ENCODE results near the gene CNNM4.
A peak's percentile ranks its signal among the peaks of the same experiment; 100 is the strongest.

The CNNM4 gene

DNA sequence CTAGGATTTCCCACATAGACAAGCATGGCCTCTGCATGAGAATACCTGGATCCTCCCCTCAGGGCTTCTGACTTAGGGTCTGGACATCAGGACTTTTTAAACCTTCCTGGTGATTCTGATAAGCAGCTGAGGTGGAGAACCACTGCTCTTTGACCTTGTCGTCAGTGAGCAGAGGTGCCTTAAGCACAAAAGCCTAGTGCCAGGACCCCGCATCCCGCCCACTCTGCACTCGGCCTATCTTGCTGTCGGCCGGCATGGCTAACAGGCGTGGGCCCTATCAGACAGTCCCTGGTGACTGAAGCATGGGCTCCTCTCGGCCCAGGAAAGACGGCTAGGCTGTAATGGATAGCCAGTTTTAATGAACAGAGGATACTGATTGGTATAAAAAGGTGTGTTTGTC, 76.9 kb downstream of the CNNM4 start:
- DNase-seq, result no peak

DNA sequence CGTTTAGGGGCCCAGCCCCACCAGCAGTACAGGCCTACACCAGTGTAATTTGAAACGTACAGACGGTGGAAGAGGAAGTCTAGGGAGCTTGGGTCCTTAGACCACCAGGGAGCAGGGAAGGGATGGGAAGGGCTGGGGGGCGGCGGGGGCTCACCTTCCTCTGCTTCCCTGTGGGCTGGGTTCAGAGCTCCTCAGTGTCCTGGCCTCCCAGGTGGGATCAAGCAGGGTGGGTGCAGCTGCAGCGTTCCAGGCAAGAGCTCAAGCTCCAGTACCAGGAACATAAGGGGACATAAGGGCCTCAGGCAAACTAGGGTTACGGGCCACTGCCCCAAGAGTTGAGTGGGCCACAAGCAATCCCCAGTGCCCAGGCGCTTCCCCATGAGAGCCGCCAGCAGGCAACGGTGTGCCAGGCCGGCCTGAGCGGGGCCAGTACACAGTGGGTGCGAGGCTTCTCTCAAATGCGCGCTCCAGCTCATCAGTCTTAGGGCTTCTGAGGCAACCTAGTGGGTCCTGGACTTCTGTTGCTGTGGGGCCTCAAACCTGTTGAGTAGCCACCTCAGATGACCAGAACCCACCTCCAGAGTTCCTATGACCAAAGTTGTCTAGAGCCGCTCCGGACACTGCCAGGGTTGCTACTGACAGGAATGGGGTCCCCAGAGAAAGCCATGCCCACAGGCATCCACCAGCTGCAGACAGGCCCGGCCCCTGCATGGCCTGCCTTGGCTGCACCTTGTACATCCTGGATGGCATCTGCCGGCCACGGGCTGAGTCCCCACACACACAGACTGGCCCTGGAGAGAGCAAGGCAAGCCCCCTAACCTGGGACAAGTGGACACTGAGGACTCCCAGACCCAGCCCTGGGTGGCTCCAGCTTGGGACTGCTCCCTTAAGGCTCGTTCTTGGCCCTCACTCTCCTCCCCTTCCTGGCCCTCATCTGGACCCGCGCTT, 77.9 kb downstream of the CNNM4 start:
- DNase-seq, result no peak

DNA sequence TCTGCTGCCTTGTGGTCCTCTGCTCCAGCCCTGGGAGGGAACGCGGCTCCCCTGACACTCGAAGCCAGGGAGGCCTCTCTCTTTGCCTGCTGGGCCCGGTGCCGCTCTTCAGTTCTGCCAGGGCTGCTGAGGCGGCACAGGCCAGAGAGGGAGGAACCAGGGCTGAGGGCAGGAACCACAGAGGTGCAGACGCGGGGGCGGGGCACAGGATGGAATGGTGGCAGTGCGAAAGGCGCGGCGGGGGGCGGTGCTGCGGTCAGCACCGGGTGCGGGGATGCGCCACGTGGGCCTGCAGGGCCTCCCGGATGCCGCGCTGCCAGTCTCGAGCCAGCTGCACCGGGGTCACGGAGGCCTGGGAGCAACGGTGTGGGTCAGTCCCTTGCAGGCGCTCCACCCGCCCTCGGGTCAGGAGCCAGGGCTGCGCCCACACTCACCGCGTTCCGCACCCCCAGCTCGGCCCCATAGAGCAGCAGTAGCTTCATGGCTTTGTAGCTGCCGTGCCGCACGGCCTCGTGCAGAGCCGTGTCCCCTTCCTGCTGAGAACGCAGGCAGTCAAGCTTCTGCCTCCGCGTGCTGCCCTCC, 78.7 kb downstream of the CNNM4 start:
- DNase-seq, result no peak

DNA sequence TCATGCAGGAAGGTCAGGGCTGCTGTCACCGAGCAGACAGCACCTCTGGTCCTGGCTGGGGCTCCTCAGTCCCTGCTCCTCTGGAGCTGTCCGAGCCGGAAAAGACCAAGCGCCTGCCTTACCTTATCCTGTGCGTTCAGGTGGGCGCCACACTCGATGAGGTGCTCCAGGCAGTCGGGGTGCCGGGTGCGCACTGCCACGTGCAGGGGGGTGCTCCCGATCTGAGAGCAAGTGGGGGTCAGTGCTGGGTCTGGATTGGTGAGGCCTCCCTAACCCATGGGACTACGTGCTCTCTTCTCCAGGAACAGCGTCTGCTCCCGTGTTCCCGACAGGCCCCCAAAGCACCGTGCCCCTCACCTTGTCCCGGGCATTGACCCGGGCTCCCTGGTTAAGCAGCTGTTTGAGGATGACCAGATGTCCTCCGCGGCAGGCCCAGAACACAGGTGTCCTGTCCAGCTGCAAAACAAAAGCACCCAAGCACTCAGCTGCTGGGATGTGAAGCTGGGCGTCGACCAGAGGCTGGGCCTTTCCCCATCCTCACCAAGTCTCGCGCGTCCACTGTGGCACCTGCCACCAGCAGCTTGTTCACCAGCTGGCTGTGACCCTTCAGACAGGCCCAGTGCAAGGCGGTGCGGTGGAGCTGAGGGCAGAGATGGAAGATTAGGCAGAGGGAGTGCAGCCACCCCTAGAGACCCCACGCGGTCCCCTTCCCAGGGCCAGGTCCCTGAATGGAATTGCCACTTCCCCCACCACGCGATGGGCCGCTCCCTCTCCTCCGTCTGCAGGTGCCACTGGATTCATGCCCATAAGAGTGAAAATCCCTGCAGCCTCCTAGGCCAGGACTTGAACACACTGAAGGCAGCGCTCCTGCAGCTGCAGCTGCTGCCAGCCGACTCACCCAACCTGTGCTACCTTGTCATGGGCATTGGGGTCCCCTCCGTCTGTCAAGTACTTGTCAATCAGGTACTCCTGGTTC, 79.5 kb downstream of the CNNM4 start:
- no peak for DNase-seq

DNA sequence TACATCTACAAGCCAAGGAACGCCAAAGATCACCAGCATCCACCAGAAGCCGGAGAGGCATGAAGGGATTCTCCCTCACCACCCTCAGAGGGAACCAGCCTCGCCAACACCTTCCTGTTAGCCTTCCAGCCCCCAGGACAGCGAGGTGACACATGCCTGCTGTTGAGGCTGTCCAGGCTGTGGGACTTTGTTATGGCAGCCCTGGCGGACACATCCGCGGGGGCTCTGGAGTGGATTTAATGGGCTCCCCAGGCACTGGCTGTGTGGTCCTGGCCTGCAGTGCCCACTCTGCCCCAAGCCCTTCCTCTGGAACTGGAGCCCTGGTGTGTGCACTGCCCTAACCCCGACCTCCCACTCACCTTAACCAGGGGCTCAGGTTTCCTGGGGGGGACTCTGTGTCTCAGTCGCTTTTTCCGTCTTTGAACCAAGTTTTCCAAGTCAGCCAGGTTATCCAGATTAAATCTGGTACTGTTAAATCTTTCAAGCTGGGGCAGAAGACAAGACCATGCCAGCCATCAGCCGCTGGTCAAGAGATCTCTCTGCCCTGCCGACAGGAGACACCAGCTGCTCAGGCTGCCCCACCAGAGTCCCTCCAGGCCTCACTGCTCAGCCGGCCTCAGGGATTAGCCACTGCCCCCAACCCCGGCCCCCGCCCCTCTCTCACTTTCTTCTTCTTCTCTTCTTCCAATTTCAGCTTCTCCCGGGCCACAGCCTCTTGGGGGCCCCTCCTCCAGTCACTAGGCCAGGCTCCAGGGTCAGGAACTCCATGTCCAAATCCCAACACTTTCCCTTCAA, 81.2 kb downstream of the CNNM4 start:
- no peak for DNase-seq

DNA sequence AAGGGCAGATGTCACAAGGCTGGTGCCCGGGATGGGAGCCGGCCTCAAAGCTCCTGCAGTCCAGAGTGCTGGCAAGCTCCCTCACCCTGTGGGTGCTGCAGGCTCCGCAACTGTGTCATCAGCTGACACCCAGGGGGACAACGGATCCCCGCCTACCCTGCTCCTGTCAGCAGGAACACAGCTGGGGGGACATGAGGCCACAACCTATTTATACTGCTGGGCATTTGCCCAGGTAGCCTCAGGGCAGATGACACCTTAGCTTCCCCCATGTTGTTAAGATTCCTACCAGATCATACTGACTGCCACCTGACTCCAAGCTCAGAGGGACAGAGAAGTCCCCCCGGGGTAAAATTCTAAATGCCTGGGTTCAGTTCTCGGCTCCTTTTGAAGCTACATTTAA, 81.9 kb downstream of the CNNM4 start:
- no peak for DNase-seq

DNA sequence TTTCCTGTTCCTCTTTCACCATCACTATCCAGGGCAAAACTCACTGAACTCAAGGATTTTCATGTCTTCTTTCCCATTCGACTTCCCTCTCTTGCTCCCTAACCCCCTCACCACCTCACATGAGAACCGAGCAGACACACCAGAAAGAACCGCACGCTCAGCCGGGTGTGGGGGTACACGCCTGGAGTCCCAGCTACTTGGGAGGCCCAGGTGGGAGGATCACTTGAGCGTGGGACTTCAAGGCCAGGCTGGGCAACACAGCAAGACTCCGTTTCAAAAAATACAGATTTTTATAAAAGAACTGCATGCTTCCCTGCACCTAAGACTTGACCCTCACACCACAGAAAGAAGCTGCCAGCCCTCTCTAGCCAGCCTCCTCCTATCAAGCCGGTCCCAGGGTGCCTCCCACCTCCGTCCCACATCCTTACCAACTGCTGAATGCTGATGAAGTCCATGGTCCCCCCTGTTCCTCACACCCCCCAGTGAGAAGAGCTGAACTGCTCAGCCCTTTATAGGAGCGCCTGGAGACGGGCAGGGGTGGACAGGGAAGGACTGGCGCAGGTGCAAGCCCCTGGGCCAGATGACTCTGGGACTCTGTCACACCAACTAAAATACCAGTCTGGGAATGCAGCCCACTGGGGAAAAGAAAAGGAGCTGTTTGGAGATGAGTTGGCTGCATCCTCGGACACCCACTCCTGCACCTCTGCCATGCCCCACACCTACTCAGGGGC, 83.0 kb downstream of the CNNM4 start, which contains the start of gene ANKRD23:
Gene ANKRD23 (minus strand): TSS at position 484 of the 731 bp plus-strand sequence. CDS start 29 bp downstream, at position 455.
- no peak for DNase-seq

DNA sequence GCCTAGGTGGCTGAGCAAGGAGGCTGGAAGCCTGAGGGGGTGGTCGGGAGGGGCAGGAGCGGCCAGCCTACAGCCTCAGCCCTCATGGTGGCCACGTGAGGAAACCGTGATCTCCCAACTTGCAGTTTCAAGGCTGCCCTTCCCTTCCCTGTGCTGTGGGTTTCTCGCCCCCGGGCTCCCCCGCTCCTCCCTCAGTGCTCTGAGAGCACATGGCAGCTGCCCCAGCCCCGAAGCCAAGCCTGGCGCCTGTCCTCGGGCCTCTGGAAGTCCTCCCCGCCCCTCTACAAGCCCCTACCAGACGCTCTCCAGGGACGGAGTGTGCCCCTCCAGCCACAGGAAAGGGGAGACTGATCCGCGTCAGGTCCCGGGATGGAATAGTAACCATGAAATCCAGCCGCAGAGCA, 83.7 kb downstream of the CNNM4 start:
- DNase-seq, result no peak

DNA sequence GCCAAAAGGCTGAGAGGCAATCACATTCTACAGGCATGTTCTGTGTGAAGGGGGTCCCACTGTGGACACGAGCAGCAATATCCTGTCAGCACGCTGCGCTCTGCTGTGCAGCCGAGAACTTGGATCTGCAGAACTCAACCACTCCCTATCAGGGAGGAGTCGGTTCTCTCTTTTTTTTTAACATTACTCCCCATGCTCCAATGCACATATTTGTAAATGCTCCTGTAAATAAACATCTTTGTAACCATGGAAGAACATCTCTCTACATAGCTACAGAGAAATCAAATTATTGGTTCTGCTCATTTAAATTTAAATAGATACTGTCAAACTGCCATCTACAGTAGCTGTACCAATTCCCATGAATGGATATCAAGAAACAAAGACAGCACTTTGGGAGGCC, 86.1 kb downstream of the CNNM4 start:
- no peak for DNase-seq

DNA sequence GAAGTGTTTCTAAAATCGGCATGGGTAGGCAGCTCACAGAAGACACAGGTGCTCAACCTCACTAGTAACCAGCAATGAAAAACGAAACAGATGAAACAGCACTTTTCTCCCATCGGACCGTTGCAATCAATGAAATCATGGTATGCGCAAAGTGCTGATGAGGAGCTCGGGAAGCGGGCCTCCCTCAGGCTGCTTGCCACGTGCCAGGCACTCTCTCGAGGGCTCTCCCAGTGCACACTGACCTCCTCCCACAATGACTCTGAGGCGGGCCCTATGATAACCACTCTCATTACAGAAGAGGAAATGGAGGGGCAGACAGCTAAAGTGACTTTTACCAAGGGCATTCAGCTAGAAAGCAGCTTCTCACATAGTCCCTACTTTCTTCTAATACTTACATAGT, 86.9 kb downstream of the CNNM4 start:
- no peak for DNase-seq

DNA sequence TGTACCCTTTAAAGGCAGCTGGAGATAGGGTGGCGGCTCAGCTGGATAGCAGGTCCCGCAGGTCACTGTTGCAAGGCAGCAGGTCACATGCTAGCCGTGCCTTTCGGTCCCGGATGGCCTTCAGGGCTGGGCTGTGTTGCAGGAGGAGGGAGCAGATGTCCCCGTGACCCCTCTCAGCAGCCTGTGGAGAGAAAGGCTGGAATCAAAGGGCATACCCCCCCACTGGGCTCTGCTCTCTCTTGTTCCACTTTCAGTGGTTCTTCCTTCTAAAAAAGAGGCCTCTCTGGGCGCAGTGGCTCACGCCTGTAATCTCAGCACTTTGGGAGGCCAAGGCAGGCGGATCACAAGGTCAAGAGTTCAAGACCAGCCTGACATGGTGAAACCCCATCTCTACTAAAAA, 87.6 kb downstream of the CNNM4 start:
- no peak for DNase-seq

DNA sequence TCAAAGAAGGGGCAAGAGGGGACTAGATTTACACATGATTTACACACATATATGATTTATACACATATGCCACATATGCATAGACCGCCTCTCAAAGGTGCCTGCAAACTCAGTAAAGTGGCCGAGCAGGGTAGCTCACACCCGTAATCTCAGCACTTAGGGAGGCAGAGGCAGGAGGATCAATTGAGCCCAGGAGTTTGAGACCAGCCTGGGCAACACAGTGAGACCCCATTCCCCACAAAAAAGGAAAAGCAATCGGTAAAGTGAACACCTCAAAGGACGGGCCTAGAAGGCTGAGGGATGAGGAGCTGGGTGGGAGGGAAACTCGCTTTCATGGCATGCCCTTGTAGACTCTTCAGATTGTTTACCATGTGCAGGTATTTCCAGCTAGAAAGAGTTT, 92.0 kb downstream of the CNNM4 start:
- no peak for DNase-seq

DNA sequence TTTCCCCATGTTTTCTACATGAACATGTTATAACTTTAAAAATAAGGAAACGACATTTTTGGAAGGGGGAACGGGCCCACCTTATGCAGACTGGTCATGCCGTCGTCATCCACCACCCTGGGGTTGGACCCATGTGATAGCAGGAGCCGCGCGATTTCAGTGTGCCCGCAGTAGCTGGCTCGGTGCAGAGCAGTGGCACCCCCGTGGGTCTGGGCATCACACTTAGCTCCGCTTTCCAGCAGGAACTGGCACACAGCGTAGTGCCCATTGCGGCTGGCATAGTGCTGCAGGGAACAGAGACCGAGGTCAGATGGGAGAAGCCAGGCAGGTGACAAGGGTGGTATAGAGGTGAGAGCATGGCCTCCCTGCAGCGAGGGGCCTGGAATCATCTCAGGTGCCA, 92.6 kb downstream of the CNNM4 start:
- no peak for DNase-seq

DNA sequence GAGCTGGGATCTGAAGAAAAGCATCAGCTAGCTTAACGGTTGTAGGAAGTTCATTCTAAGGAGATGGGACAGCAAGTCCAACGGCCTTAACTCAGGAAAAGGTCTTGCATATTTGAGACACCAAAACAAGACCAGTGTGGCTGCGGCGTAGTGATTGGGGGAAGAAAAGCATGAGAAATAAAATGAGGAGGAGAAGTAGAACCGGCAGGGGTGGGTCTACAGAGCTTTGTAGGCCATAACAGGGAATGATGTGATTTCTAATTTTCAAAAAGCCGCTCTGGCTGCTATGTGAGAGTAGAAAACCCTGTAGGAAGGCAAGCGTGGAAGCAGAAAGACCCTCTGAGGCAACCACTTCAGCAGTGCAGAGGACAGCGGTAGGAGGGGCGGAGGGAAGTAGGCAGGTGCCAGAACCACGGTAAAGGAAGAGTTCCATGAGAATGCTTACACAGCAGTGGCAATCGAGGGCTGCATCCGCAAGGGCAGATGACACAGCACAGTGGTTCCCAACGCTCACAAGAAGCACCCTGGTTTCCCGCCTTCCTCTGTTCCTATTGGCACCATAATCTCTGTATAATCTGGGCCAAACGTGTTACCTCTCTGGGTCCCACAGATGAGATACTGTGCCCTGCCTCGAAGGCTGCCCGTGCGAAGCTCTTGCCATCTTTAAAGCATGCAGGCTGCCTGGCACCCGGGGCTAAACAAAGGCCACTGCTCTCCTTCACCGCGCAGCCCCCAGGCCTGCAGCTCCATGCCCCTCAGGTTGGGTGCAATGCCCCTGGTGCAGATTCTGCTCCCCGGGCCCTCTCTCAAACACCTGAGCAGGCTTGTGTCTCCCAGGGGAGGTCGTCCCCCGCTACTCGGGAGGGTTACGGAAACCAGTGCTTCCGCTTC, 96.3 kb downstream of the CNNM4 start:
- peak; percentile 64 for DNase-seq

DNA sequence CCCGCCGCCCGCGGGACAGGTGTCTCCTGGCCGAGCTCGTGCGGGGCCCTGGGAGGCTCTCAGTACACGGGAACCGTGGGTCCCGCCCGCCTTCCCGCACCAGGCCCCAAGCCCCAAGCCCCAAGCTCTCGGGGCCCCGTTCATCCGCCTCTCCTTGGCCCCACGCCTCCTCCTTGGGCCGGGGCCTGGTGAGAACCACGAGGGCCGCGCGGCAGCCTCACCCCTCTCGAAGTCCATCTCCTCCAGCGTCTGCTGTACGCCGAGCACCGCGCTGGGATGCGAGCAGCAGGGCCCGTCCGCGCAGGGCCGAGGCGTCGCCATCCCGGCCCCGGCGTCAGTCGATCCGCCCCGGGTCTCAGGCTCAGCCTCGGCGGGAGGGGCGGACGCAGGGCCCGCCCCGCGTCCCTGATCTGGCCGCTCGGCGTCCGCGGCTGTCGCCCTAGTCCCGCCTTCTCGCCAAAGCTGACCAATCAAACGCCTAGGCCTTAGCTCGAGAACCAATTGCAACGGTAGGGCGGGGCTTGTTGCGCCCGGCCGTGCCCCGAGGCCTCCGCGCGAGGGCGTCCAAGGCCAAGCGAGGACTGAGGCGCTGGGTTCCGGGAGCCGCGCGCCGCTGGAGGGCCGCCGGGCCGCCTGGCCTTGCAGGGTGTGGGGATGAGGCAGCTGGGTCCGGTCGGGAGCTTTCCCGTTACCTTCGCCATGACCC, 97.1 kb downstream of the CNNM4 start, which contains the start of gene ANKRD39:
Gene ANKRD39 (minus strand): TSS at position 350 of the 706 bp plus-strand sequence. CDS start 29 bp downstream, at position 321.
- DNase-seq, result peak; percentile 99

DNA sequence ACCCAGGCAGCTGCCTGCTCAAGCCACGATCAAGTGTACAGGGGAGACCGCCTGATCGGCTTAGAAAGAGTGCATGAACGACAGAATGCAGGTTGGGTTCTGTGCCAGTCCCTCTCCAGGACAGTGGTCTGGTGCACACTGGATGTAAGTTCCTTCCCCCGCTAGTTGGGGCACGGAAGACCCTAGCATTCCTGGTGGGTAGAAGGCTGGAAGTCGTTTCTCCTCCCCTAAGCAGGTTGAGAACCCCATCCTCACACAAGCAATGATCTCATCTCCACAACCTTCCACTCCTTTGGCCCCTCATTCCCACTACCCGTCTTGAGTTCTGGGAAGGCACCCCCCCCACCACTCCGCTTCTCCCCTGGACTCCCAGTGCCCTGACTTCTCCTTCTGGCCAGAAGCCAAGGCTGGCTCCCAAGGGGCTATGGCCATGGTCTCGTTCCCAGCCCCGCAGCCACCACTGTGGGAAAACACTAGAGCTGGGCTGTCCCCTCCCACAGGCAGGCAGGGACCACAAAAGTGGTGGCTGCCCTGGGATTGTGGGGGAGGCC, 98.5 kb downstream of the CNNM4 start:
- peak; percentile 68 for DNase-seq

DNA sequence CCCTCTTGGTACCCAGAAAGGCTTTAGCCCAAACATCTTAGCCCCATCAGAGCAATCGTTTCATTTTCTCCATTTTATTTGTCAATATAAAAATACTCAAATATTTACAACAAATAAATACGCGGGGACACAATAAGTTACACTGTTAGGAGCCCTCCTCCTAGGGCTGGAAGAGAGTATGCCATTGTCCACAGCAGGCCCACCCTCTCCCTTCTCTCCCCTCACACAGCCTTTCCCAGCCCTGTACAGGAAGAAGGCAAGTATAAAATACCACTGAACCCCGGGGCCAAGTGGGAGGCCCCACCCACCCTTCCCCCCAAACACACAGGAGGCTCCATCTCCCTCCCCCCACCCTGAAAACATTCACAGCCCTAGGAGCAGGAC, 99.0 kb downstream of the CNNM4 start:
- DNase-seq, result no peak

DNA sequence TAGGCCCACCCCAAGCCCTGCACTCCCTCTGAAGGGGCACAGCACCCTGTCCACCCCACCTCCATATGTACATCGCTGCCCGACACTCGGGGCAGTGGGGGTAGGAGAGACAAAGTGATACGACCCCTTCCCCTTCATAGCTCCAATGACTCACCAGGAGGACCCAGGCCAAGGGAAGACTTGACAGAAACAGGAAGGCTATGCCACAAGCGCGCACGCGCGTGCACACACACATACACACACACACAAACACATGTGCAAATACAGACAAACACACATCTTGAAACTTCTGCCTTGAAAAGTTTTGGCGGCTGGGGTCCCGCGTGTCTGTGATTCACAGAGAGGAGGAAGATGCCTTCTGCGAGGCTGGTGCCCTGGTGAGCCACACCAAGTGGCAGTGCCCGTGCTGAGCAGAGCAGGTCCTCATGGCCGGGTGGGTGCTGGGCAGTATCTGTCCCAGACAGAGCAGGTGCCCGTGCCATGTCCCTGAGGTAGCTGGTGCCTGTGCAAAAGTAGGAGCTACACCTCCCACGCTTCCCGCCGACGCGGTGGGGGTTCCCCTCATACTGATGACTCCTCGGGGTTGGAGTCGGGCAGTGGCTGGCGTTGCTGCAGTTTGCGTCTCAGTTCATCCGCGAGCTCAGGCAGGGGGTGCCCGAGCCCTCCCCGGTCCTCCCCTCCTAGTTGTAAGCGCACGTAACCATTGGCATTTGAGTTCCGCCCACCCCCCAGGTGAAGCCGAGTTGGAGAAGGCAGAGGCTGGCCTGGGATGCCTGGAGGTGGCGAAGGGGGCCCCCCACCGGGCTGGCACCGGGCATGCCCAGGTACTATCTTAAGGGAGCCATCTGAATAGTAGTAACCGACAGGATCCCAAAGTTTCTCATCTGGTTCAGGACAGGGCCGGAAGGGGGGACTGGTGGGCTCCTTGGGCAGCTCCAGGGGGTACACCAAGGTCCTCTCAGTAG, 99.6 kb downstream of the CNNM4 start:
- no peak for DNase-seq

Data from NCI-H82 (cell line).